Gastroesophageal sphincter (tissue), 4 donors: Measurements from ENCODE around the gene ADAMTSL3. TPM values are rescaled to one million over a fixed set of nuclear protein-coding genes. Genes with fewer than 3 reads are reported as not detected.

Experiments used
- ATAC-seq: fragments of 150-250 bp; one replicate; pipeline ENCODE4 v1.9.1; 2016; ENCODE audit warnings: mild to moderate bottlenecking, moderate library complexity
- H3K27ac ChIP-seq, 4 donors: fragments of 200-600 bp; sonication (generic) in 3 of 4; 1 replicate in 3 of 4; 2 replicates in 1 of 4; pipeline ENCODE4 v1.5.1; 2016 to 2019
- H3K27me3 ChIP-seq: fragments of 200-600 bp; sonication (generic); one replicate; pipeline ENCODE4 v1.5.1; 2019
- H3K36me3 ChIP-seq, 2 donors: fragments of 200-600 bp; sonication (generic); one replicate each; pipeline ENCODE4 v1.5.1; 2019; ENCODE audit warnings: control low read depth in 1 of 2
- H3K4me1 ChIP-seq, 3 donors: fragments of 200-600 bp; sonication (generic); 1 replicate in 2 of 3; 2 replicates in 1 of 3; pipeline ENCODE4 v1.5.1; 2016 to 2019; ENCODE audit warnings: control low read depth in 2 of 3
- H3K4me3 ChIP-seq, 2 donors: fragments of 200-600 bp; sonication (generic); one replicate each; pipeline ENCODE4 v1.5.1; 2019; ENCODE audit warnings: mild to moderate bottlenecking in 1 of 2, moderate library complexity in 1 of 2
- H3K9me3 ChIP-seq, 3 donors: fragments of 200-600 bp; sonication (generic); one replicate each; pipeline ENCODE4 v1.5.1; 2017 to 2019; ENCODE audit warnings: control low read depth in 2 of 3
- EP300 ChIP-seq: sonication (generic); formaldehyde crosslinking; IDR thresholded peaks from one replicate; pipeline ENCODE4 v1.6.1; 2017; ENCODE audit warnings: antibody characterized with exemption, mild to moderate bottlenecking
- POLR2A ChIP-seq, 2 donors: fragments of 450-650 bp; IDR thresholded peaks; one replicate each; pipeline ENCODE4 v1.6.1; 2017; ENCODE audit warnings: antibody characterized with exemption in 2 of 2, mild to moderate bottlenecking in 2 of 2, moderate library complexity in 1 of 2
- POLR2AphosphoS5 ChIP-seq: sonication (generic); formaldehyde crosslinking; IDR thresholded peaks from one replicate; pipeline ENCODE4 v1.6.1; 2017; ENCODE audit warnings: antibody characterized with exemption
- WGBS, 2 donors: methylation state at CpG; one replicate each; pipeline ENCODE4 v1.1.5; 2018; ENCODE audit warnings: low coverage in 1 of 2; 5-methylcytosine and 5-hydroxymethylcytosine counted together
- total RNA-seq, 4 donors: library from RNA; depleted of rRNA; stranded (reverse); fragments of >200 nt; gene quantifications; one replicate each; pipeline ENCODE4 v1.1.0, GENCODE V29; 2016
- TF ChIP-seq, protein P1 (sequence below), 4 experiments: fragments of 200-600 bp in 2 of 4; fragments of 450-650 bp in 2 of 4; sonication (generic) in 1 of 4; IDR thresholded peaks; one replicate each; pipeline ENCODE4 v1.5.1; 2017 to 2019; ENCODE audit warnings: antibody characterized with exemption in 4 of 4, mild to moderate bottlenecking in 2 of 4, moderate library complexity in 2 of 4

The ADAMTSL3 gene
- total RNA-seq, 4 donors from 2014 or later: 19.4 to 35.9 (median 24.1) TPM

DNA sequence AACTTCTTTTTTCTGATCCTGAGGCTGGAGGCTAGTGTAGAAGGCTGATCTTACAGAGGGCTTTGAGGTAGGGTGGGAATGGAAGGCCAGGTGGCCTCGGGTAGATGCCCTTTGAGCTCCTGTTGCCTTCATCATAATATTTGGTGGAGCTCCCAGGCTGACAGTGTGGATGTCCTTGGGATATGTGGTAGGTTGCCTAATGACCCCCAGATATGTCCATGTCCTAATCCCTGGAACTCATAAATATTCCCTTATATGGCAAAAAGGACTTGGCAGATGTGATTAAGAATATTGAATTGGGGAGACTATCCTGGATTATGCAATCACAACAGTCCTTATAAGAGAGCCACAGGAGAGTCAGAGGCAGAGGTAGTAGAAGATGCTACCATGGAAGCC, 5.5 kb downstream of the ADAMTSL3 start:
- WGBS, 2 donors: 71% methylated on average over 1 of the region's 1 CpG; no CpG with 5 or more reads in 1 of the 2 donors
- no peaks in the 10 kb centered on the region for H3K36me3 ChIP-seq
- peaks cover 0 to 59% (median 0%) of the 10 kb centered on the region in 3 donors for H3K4me1 ChIP-seq
- H3K9me3 ChIP-seq: no peaks in the 10 kb centered on the region
- peaks cover 12% of the 10 kb centered on the region for H3K27me3 ChIP-seq
- peak overlapping the region in 3 of 4 donors; percentile 81 to 86 (median 83) for H3K27ac ChIP-seq
- TF ChIP-seq POLR2A (IDR thresholded peaks at IDR 0.05) (no peak), POLR2AphosphoS5 (no peak), EP300 (no peak)
- TF ChIP-seq, protein P1, sequence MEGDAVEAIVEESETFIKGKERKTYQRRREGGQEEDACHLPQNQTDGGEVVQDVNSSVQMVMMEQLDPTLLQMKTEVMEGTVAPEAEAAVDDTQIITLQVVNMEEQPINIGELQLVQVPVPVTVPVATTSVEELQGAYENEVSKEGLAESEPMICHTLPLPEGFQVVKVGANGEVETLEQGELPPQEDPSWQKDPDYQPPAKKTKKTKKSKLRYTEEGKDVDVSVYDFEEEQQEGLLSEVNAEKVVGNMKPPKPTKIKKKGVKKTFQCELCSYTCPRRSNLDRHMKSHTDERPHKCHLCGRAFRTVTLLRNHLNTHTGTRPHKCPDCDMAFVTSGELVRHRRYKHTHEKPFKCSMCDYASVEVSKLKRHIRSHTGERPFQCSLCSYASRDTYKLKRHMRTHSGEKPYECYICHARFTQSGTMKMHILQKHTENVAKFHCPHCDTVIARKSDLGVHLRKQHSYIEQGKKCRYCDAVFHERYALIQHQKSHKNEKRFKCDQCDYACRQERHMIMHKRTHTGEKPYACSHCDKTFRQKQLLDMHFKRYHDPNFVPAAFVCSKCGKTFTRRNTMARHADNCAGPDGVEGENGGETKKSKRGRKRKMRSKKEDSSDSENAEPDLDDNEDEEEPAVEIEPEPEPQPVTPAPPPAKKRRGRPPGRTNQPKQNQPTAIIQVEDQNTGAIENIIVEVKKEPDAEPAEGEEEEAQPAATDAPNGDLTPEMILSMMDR (IDR thresholded peaks at IDR 0.05): no peak
- no peak overlapping the region for H3K4me3 ChIP-seq
- ATAC-seq: peak; percentile 86

DNA sequence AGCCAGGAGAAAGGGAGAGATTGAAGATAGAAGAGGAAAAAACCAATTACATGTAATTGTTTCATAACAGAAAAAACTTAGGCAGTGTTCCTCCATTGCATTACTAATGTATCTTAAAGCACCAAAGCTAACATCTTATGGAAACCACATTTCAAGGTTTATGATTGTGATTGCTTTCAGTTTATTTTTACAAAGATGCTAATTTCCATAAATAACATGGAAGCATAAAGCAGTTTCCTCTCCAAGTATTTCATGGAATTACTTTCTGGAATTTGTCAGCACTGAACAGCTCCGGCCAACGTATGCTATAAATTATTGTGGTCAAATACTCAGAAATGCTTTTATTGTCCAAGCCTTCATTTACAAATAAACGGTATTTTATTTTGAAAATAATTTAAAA, 11.6 kb downstream of the ADAMTSL3 start:
- Histone ChIP-seq H3K27me3 (no peaks in the 10 kb centered on the region), H3K27ac (peak overlapping the region in 3 of 4 donors; percentile 7 to 38 (median 17)), H3K4me1 (peaks cover 0 to 7% (median 0%) of the 10 kb centered on the region in 3 donors), H3K36me3 (no peaks in the 10 kb centered on the region), H3K4me3 (no peak overlapping the region), H3K9me3 (no peaks in the 10 kb centered on the region)
- no peak for ATAC-seq
- TF ChIP-seq, protein P1 (IDR thresholded peaks at IDR 0.05): no peak
- TF ChIP-seq EP300 (no peak), POLR2A (IDR thresholded peaks at IDR 0.05) (no peak), POLR2AphosphoS5 (no peak)
- WGBS, 2 donors: 20 to 55% methylated on average over 3 of the region's 3 CpGs

DNA sequence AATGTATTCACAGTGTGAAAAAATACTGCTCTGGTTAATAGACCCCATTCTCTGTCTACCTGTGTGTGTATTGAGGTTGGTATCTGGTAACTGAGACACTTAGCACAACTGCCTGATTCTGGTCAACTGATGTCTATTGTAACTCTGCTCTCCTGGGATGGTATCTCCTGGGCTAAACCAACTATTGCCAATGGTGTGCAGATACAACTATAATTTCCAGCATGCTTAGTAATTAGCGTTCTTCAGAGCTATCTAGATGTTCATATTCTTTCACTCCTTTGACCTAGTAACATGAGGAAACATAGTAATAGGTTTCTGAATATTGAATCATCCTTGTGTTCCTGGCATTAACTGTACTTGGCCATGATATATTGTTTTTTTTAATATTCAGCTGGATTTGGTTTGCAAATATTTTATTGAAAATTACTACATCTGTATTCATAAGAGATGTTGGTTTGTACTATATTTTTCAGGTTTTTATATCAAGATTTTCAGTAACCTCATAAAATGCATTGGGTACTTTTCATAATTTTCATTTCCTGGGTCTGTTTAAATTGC, 16.8 kb downstream of the ADAMTSL3 start:
- Histone ChIP-seq H3K36me3 (no peaks in the 10 kb centered on the region), H3K4me1 (peaks cover 0 to 22% (median 0%) of the 10 kb centered on the region in 3 donors), H3K9me3 (peaks cover 0 to 8% (median 0%) of the 10 kb centered on the region in 3 donors), H3K27me3 (no peaks in the 10 kb centered on the region), H3K27ac (no peak overlapping the region), H3K4me3 (no peak overlapping the region)
- TF ChIP-seq, protein P1 (IDR thresholded peaks at IDR 0.05): no peak
- TF ChIP-seq POLR2AphosphoS5 (peak; percentile 15), POLR2A (IDR thresholded peaks at IDR 0.05) (no peak)
- no peak for ATAC-seq
- WGBS, 2 donors: 56 to 87% methylated on average over 1 of the region's 1 CpG

DNA sequence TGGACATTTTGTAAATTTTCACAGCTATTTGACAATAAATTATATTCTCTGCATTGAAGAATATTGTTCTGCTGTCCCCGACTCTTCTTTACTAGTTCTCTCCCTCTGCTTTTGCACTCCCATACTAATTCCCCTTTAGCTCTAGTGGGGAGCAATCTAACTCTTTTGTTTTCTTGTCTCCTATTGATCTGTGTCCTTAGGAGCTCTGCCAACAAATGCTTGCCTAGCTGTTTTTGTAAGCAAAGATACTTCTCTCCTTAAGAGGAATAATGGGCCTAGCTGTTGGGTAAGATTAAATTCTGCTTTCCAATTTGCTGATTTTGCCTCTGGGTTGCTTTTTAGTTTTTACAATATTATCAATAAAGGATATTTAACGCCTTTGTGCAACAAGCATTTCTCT, 17.7 kb downstream of the ADAMTSL3 start:
- WGBS, 2 donors: 96 to 100% methylated on average over 2 of the region's 2 CpGs
- Histone ChIP-seq H3K36me3 (no peaks in the 10 kb centered on the region), H3K4me3 (no peak overlapping the region), H3K4me1 (peaks cover 0 to 22% (median 0%) of the 10 kb centered on the region in 3 donors), H3K27ac (no peak overlapping the region), H3K27me3 (no peaks in the 10 kb centered on the region), H3K9me3 (peaks cover 0 to 11% (median 0%) of the 10 kb centered on the region in 3 donors)
- TF ChIP-seq, protein P1 (IDR thresholded peaks at IDR 0.05): no peak
- TF ChIP-seq EP300: no peak
- TF ChIP-seq POLR2AphosphoS5: no peak
- no peak for TF ChIP-seq POLR2A (IDR thresholded peaks at IDR 0.05)
- ATAC-seq: no peak

DNA sequence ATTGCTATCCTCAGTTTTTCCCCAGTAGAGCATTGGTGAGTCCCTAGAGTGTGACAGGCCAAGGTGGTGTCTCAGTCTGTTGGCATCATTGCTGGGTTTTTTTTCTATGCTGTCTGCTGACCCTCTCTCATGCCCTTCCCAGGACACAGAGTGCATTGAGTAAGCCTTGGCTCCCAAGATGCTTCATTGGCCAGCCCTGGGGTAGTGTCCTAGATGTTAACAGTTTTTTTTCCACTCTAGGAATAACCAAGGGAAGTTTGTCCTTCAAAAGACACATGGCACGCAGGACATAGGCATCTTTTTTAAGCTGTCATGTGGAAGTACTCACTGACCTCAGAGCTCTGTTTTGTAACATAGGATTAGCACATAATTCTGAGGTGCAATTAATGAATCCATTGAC, 19.5 kb downstream of the ADAMTSL3 start:
- Histone ChIP-seq H3K27me3 (no peaks in the 10 kb centered on the region), H3K4me1 (peaks cover 0 to 22% (median 0%) of the 10 kb centered on the region in 3 donors), H3K9me3 (peaks cover 0 to 11% (median 0%) of the 10 kb centered on the region in 3 donors), H3K4me3 (no peak overlapping the region), H3K27ac (peak overlapping the region in 3 of 4 donors; percentile 5 to 26 (median 22)), H3K36me3 (no peaks in the 10 kb centered on the region)
- 64 to 88% methylated on average over 1 of the region's 1 CpG for WGBS, 2 donors
- TF ChIP-seq, protein P1 (IDR thresholded peaks at IDR 0.05): no peak
- ATAC-seq: peak; percentile 41
